Embryonic facial prominence (tissue), 1 donor: ENCODE results near the gene RELL2.
A peak's percentile ranks its signal among the peaks of the same experiment; 100 is the strongest.

Experiments used
- DNase-seq: peaks from one replicate; pipeline ENCODE4 v3.0.0-alpha.2; 2016; ENCODE audit errors: extremely low spot score

The RELL2 gene

GRCh38 chr5:141618804-141619554 is 17.8 kb upstream of the RELL2 start, which contains the start of gene DIAPH1:
TSS of gene DIAPH1 (minus strand) at chr5:141619000. CDS start at chr5:141618914, 86 bp downstream.
- DNase-seq, result peak; percentile 89

DNA sequence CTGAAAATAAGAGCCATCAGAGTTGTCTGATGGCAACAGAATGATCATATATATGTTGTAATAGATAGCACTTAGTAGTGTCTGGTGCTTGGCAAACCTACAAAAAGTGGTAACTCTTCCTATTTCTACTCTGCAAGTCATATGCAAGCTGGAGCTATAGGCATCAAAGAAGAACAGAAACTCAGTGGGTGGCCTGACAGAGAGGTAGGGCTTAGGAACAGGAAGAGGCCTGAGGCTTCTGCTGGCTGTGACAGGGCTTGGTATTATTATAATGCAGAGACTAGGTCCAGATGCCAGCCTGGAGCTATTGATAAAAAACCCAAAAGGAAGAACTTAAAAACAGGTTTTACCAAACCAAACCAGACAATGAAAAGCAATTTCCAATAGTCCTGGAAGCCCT is 13.6 kb upstream of the RELL2 start:
- no peak for DNase-seq

DNA sequence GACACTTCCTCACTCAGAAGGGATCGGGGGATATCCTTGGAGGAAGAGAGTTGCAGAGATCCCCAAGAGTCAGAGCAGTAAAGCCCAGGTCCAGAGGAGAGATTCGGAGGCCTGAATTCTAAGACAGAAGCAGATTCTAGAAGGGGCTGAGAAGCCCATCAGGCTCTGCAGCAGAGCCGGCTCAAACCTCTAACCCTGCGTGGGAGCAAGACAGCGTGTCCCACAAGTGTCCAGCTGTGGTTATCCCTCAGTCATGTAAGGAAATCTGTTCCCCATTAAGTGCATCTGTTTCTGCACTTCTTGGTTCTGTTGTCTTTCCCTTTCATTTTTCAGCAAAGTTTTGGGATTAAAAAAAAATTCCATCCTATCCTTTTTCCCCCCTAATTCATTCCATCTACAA is 13.2 kb upstream of the RELL2 start:
- DNase-seq, result no peak

DNA sequence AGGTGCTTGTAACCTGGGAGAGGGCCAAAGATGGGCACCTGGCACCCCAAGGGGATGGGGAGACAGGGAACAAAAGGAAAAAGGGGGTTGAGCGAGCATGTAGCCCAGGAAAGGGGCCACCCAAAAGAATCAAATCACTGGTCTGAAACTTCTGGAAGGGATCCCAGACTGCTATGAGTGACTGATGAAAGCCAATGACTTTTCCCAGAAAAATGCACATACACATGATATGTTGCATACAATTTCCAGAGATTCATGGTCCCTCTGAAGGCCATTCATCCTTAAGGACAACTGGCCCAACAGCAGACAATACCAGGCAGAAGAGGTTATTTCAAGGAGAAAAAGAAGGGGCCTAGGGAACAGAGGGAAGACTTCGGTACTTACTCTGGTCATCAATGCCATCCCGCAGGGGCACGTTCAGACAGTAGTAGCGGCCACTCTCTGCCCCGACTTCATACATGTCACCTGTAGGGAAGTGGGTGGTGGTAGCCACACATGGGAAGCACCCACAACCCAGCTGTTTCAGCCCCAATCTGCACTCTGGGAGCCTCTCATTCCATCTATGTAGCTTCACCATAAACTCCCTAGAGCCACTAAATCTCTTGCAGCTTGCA is 8.5 kb upstream of the RELL2 start:
- DNase-seq, result no peak

DNA sequence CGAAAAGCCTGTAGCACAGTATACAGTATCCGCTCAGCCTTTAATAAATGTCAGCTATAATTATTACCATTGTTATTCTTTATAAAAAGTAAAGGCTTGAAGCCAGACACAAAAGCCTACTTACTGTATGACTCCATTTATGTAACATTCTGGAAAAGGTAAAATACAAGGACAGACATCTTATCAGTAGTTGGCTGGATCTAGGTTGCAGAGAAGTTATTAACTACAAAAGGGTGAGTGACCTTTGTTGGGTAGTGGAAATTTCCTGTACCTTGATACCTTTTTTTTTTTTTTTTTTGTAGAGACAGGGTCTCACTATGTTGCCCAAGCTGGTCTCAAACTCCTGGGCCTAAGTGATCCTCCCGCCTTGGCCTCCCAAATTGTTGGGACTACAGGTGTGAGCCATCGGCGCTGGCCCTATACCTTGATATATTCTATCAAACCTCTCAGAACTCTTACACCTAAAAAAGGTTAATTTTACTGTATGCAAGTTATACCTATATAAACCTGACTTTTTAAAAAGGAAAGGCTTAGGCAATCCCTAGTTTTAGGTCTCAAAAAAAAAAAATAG is 6.1 kb upstream of the RELL2 start:
- no peak for DNase-seq

- no peak for DNase-seq
Observed at GRCh38 chr5:141632650-141633049, 4.1 kb upstream of the RELL2 start.

DNA sequence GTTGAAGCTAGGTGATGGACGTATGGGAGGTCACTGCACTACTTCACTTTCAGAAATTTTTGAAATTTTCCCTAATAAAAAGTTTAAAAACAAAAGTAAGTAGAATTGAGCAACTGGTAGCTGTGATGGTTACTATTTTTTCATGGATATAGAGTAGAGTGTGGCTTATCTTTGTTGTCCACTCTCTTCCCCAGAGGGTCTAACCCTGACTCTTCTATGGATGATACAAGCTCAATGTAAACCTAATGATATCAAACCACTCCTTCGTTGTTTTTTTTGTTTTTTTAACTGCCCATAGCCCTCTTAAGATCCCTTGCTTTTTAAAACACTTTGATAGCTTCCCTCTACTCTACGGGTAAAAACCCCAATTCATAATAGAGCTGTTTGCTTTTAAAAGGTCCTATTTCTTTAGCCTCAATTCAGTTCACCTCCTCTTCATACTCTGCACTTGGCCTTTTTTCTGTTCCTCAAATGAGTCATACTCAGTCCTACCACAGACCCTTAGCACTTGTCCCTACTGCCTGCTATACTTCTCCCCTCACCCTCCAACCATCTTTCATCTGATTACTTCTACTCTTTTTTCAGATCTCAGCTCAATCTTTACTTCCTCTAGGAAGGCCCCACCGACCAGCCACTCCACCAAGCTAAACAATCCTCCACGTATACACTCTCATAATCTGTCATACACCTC is 2.8 kb upstream of the RELL2 start:
- no peak for DNase-seq

DNA sequence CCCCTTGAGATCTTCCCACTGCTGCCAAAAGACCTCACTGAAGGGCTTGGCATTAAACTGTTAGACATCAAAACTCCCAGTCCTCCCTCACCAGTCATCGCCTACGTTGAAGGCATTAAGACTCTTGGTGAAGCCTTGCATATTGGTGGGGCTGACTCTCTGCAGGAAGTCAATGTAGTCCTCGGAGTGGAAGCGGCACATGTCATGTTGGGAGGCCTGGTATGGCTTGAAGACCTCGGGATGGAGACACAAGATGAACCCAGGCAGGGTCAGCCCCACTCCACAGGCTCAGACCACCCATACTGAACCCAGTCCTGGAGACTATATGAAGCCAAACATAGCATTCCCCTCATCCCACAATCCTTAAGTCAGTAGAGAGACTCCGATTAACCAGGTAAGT is 2.1 kb upstream of the RELL2 start:
- no peak for DNase-seq

DNA sequence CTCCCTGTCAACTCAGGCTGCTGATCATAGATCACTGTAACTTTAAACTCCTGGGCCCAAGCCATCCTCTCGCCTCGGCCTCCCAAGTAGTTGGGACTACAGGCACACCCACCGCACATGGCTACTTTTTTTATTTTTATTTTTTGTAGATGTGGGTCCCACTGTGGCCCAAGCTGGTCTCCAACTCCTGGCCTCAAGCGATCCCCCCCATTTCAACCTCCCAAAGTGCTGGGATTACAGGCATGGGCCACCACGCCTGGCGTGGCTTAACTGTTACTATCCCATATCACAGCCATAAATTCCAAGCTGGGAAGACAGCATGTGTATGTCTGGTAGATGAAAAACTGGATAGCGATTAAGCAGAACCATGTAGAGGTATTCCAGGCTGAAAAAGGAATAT is 1.2 kb upstream of the RELL2 start:
- no peak for DNase-seq

- no peak for DNase-seq
Observed at GRCh38 chr5:141636106-141636412, 738 bp upstream of the RELL2 start.

GRCh38 chr5:141637123-141637766 is 448 bp downstream of the RELL2 start:
- DNase-seq, result no peak

- DNase-seq, result no peak
Observed at GRCh38 chr5:141637767-141638419, 1.1 kb downstream of the RELL2 start.

GRCh38 chr5:141638771-141639170 is 2.0 kb downstream of the RELL2 start:
- no peak for DNase-seq

- DNase-seq, result no peak
Observed at GRCh38 chr5:141639357-141640050, 2.7 kb downstream of the RELL2 start.

GRCh38 chr5:141640051-141640415 is 3.2 kb downstream of the RELL2 start:
- DNase-seq, result no peak

DNA sequence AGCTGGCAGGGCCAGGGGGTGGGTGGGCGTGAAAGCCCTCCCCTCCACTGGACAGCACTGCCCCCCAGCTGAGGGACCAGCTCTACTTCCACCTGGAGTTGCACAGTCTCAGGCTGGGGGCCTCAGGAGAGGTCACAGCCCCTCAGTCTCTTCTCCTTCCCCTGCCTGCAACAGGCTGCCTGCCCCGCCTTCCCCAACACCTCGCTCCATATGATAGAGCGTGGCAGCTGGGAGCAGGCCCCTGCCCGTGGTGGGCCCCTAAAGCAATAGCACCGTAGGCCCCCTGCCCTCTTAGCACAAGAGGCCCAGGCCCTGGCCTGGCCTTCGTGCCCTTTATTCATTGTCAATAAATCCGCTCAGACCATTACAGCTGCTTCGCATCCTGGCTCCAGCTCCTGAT is 3.9 kb downstream of the RELL2 start:
- no peak for DNase-seq

GRCh38 chr5:141641634-141642267 is 5.0 kb downstream of the RELL2 start:
- no peak for DNase-seq

GRCh38 chr5:141646026-141646425 is 9.2 kb downstream of the RELL2 start:
- DNase-seq, result no peak

DNA sequence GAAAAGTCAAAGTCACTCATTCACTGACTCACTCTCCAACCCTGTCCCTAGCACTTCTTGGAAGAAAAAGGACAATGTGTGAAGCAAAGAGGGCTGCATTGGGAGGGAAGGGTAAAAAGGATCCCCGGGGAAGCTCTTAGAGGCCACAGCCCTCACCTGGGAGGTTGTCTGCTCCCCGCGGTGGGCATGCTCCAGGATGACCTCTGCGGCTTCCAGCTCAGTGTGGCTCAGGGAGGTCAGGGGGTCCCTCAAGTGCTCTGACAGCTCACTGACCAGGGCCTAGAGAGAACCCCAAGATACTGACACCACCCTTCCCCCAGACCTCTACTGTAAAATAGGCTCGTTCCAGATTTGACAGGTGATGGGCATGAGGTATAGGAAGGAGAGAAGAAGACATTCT is 10.4 kb downstream of the RELL2 start:
- DNase-seq, result no peak

DNA sequence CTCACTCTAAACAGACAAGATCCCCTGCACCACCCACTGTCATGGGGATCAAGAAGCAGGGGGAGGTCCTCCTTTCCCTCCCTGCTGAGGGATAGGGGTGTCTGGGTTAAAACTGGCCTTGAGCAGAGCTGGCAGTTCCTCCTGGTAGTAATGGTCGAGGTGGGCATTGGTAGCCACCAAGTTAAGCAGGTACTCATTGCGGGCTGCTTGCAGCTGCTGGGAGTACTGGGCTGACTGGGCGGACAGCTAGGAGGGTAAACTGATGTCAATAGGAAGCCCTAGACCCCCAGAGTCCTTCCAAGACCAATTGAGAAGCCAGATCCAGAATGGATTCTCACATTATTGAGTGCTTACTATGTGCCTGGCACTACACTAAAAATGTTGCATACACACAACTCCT is 11.1 kb downstream of the RELL2 start:
- no peak for DNase-seq
